Muscle of leg (tissue), 11 donors: ENCODE data around the gene ST8SIA6. TPM values are rescaled to one million over a fixed set of nuclear protein-coding genes. Genes with fewer than 3 reads are reported as not detected.

Experiments used
- DNase-seq: peaks from one replicate; pipeline ENCODE4 v3.0.0; 2013
- H3K27ac ChIP-seq: one replicate; pipeline ENCODE4 v1.5.1; 2013; ENCODE audit warnings: mild to moderate bottlenecking, low read length, control low read depth
- H3K27me3 ChIP-seq: one replicate; pipeline ENCODE4 v1.6.1; 2013; ENCODE audit warnings: low read length; ENCODE audit not compliant: control insufficient read depth, insufficient read depth
- H3K36me3 ChIP-seq: one replicate; pipeline ENCODE4 v1.6.1; 2013; ENCODE audit warnings: low read length; ENCODE audit not compliant: control insufficient read depth, insufficient read depth
- H3K4me1 ChIP-seq: one replicate; pipeline ENCODE4 v1.6.1; 2013; ENCODE audit warnings: low read length; ENCODE audit not compliant: control insufficient read depth, insufficient read depth
- H3K4me3 ChIP-seq: one replicate; pipeline ENCODE4 v1.5.1; 2013; ENCODE audit warnings: low read length, control low read depth
- H3K9me3 ChIP-seq: replicated peaks from 2 replicates; pipeline ENCODE4 v1.6.1; 2013; ENCODE audit warnings: low read depth, low read length; ENCODE audit not compliant: control insufficient read depth
- WGBS: methylation state at CpG from one replicate; pipeline ENCODE4 v1.1.5; 2013; ENCODE audit warnings: missing lambda C conversion rate; ENCODE audit not compliant: insufficient coverage; 5-methylcytosine and 5-hydroxymethylcytosine counted together
- polyA plus RNA-seq, 8 donors: library from polyadenylated mRNA; unstranded; fragments of 120-200 nt; gene quantifications; one replicate each; pipeline versions ENCODE4 v1.2.1 to v1.2.3, GENCODE V29; 2013; ENCODE audit warnings: inconsistent platforms in 1 of 8, low replicate concordance in 1 of 8; ENCODE audit not compliant: insufficient read length in 8 of 8, insufficient read depth in 1 of 8
- total RNA-seq: library from RNA; stranded (reverse); fragments of 120-200 nt; gene quantifications from one replicate; pipeline ENCODE4 v1.2.4, GENCODE V29; 2013

ST8SIA6 gene
- total and polyA plus RNA-seq, 9 donors: 1.0 to 2.2 (median 1.7) TPM

- no peaks in the 10 kb centered on the region for H3K9me3 ChIP-seq
- no peak overlapping the region for H3K27ac ChIP-seq
- no peak for DNase-seq
- no peaks in the 10 kb centered on the region for H3K27me3 ChIP-seq
- H3K4me1 ChIP-seq: no peaks in the 10 kb centered on the region
- WGBS: 80% methylated on average over 2 of the region's 9 CpGs
- H3K36me3 ChIP-seq: no peaks in the 10 kb centered on the region
- no peak overlapping the region for H3K4me3 ChIP-seq
These were observed 177.5 kb downstream of the ST8SIA6 start for GRCh38 chr10:17276756-17277424.

GRCh38 chr10:17273403-17273802, 181.0 kb downstream of the ST8SIA6 start:
- Histone ChIP-seq H3K4me1 (no peaks in the 10 kb centered on the region), H3K36me3 (no peaks in the 10 kb centered on the region), H3K27ac (no peak overlapping the region), H3K9me3 (no peaks in the 10 kb centered on the region), H3K4me3 (no peak overlapping the region), H3K27me3 (no peaks in the 10 kb centered on the region)
- WGBS: 51% methylated on average over 2 of the region's 2 CpGs
- DNase-seq: no peak

- WGBS: 90% methylated on average over 12 of the region's 12 CpGs
- no peak for DNase-seq
These were observed 181.7 kb downstream of the ST8SIA6 start for GRCh38 chr10:17272648-17273047.

More at GRCh38 chr10:17272648-17273047, 181.7 kb downstream of the ST8SIA6 start:
- H3K27ac ChIP-seq: no peak overlapping the region
- no peaks in the 10 kb centered on the region for H3K36me3 ChIP-seq
- no peaks in the 10 kb centered on the region for H3K9me3 ChIP-seq
- no peaks in the 10 kb centered on the region for H3K27me3 ChIP-seq
- H3K4me1 ChIP-seq: no peaks in the 10 kb centered on the region
- no peak overlapping the region for H3K4me3 ChIP-seq

Other genes starting within 250 kb of the ST8SIA6 start
- 2,331 TPM for gene VIM, start 226.4 kb downstream of the ST8SIA6 start, total RNA-seq
- gene VIM, start 226.4 kb downstream of the ST8SIA6 start, polyA plus RNA-seq: 1,000 to 10,000 TPM; 2,090 to 3,715 (median 2,709) TPM
- gene HACD1, start 162.8 kb upstream of the ST8SIA6 start, total RNA-seq: 101 TPM
- gene HACD1, start 162.8 kb upstream of the ST8SIA6 start, polyA plus RNA-seq: 100 to 1,000 TPM in 4 of 8 donors, 10 to 100 TPM in 4; 55.4 to 132 (median 106) TPM
- gene STAM, start 189.6 kb upstream of the ST8SIA6 start, total RNA-seq: 16.9 TPM
- 10 to 100 TPM; 19.9 to 27.2 (median 22.2) TPM for gene STAM, start 189.6 kb upstream of the ST8SIA6 start, polyA plus RNA-seq